Panc1 (cell line): Measurements from ENCODE around the gene EDEM3. TPM values are rescaled to one million over a fixed set of nuclear protein-coding genes. Genes with fewer than 3 reads are reported as not detected.

Experiments used
- ATAC-seq: fragments of 200-7000 bp; cut with Tn5 transposase; 2 replicates; pipeline ENCODE4 v1.9.1; 2020; ENCODE audit warnings: mild to moderate bottlenecking, moderate library complexity
- BruUV-seq: library from RNA; stranded (reverse); fragments of 400-500 nt; replicated peaks from 2 replicates; lab custom pipeline; 2021; lab: Mats Ljungman, UMichigan
- CTCF ChIA-PET: fragments of 300-600 bp; sonication (Branson Sonifier 250); formaldehyde crosslinking; loops from one replicate; lab custom pipeline; 2022; ENCODE audit warnings: antibody characterized with exemption; lab: Charles Lee
- POLR2A ChIA-PET: fragments of 300-600 bp; sonication (Branson Sonifier 250); formaldehyde crosslinking; loops from one replicate; lab custom pipeline; 2022; ENCODE audit warnings: antibody characterized with exemption; lab: Charles Lee
- DNase-seq: peaks from one replicate; pipeline ENCODE4 v3.0.0-alpha.2; 2010; ENCODE audit warnings: low read depth, low spot score
- H3K27ac ChIP-seq: 2 replicates; pipeline ENCODE4 v1.5.1; 2011; ENCODE audit warnings: mild to moderate bottlenecking, low read length, inconsistent platforms
- H3K27me3 ChIP-seq: fragments of 200-500 bp; sonication (Bioruptor generic); 2 replicates; pipeline ENCODE4 v1.6.0; 2014; ENCODE audit warnings: low read length, inconsistent platforms; ENCODE audit not compliant: control insufficient read depth, insufficient read depth
- H3K36me3 ChIP-seq: fragments of 200-500 bp; sonication (Bioruptor generic); 2 replicates; pipeline ENCODE4 v1.5.1; 2014; ENCODE audit warnings: inconsistent platforms, mild to moderate bottlenecking, low read length, moderate library complexity; ENCODE audit not compliant: control insufficient read depth, insufficient read depth
- H3K4me1 ChIP-seq: 2 replicates; pipeline ENCODE4 v1.5.1; 2011; ENCODE audit warnings: inconsistent platforms, mild to moderate bottlenecking, low read length, moderate library complexity; ENCODE audit not compliant: control insufficient read depth, insufficient read depth
- H3K4me3 ChIP-seq, 2 experiments: 2 replicates each; pipeline ENCODE4 v1.5.1; 2011 to 2012; ENCODE audit warnings: low read depth in 2 of 2, low read length in 2 of 2, mild to moderate bottlenecking in 2 of 2, inconsistent platforms in 1 of 2, moderate library complexity in 1 of 2
- H3K9me3 ChIP-seq: fragments of 200-500 bp; sonication (Bioruptor generic); 2 replicates; pipeline ENCODE4 v1.5.1; 2014; ENCODE audit warnings: low read depth, mild to moderate bottlenecking, inconsistent platforms, low read length, moderate library complexity; ENCODE audit not compliant: control insufficient read depth, insufficient read depth
- POLR2AphosphoS5 ChIP-seq: IDR thresholded peaks from 2 replicates; pipeline ENCODE4 v1.6.1; 2012; ENCODE audit warnings: mild to moderate bottlenecking, low read depth, low read length, moderate library complexity
- SIN3A ChIP-seq: IDR thresholded peaks from 2 replicates; pipeline ENCODE4 v1.6.1; 2012; ENCODE audit warnings: low read depth, mild to moderate bottlenecking, low read length, moderate library complexity, borderline replicate concordance; ENCODE audit not compliant: insufficient read depth
- TCF7L2 ChIP-seq: IDR thresholded peaks from 2 replicates; pipeline ENCODE4 v1.6.1; 2011; ENCODE audit warnings: mild to moderate bottlenecking, low read depth, low read length, inconsistent platforms
- in situ Hi-C: cut with HindIII; loops from 2 replicates; pipeline ENCODE4 v1.10.0; 2016; ENCODE audit warnings: low sequenced_read_pairs, low pct_unique_long_range_greater_than_20kb
- intact Hi-C: fragments of 100-400 bp; cut with micrococcal nuclease; formaldehyde crosslinking; loops from one replicate; pipeline ENCODE4 v1.10.0; 2022; ENCODE audit not compliant: unreplicated experiment
- total RNA-seq: library from RNA; stranded (reverse); gene quantifications from one replicate; pipeline ENCODE4 v1.2.1, GENCODE V29; 2021; ENCODE audit not compliant: unreplicated experiment
- TF ChIP-seq, protein P1 (sequence below), 2 experiments: IDR thresholded peaks; 2 replicates each; pipeline ENCODE4 v1.6.1; 2011 to 2012; ENCODE audit warnings: low read depth in 2 of 2, control low read depth in 1 of 2, low read length in 1 of 2, mild to moderate bottlenecking in 1 of 2, moderate library complexity in 1 of 2; ENCODE audit not compliant: insufficient read depth in 1 of 2
- TF ChIP-seq, protein P2 (sequence below): fragments of 450-650 bp; IDR thresholded peaks from 2 replicates; pipeline ENCODE4 v1.5.1; 2017; ENCODE audit warnings: mild to moderate bottlenecking

EDEM3 gene
- total RNA-seq, 1 experiment from 2014 or later = 17.4 TPM

GRCh38 chr1:184734980-184735379, 19.7 kb downstream of the EDEM3 start:
- no TSS peak for BruUV-seq
- no peak for ATAC-seq
- DNase-seq = no peak
- intact Hi-C loops = no loop called here
- POLR2A ChIA-PET = no interaction called here
- no peaks in the 10 kb centered on the region for H3K9me3 ChIP-seq
- in situ Hi-C loops = no loop called here
- CTCF ChIA-PET = no interaction called here
- H3K4me1 ChIP-seq = no peaks in the 10 kb centered on the region
- H3K4me3 ChIP-seq = no peak overlapping the region
- no peak overlapping the region for H3K27ac ChIP-seq
- H3K27me3 ChIP-seq = no peaks in the 10 kb centered on the region
- TF ChIP-seq SIN3A (no peak), POLR2AphosphoS5 (no peak), TCF7L2 (no peak)
- TF ChIP-seq, protein P1, sequence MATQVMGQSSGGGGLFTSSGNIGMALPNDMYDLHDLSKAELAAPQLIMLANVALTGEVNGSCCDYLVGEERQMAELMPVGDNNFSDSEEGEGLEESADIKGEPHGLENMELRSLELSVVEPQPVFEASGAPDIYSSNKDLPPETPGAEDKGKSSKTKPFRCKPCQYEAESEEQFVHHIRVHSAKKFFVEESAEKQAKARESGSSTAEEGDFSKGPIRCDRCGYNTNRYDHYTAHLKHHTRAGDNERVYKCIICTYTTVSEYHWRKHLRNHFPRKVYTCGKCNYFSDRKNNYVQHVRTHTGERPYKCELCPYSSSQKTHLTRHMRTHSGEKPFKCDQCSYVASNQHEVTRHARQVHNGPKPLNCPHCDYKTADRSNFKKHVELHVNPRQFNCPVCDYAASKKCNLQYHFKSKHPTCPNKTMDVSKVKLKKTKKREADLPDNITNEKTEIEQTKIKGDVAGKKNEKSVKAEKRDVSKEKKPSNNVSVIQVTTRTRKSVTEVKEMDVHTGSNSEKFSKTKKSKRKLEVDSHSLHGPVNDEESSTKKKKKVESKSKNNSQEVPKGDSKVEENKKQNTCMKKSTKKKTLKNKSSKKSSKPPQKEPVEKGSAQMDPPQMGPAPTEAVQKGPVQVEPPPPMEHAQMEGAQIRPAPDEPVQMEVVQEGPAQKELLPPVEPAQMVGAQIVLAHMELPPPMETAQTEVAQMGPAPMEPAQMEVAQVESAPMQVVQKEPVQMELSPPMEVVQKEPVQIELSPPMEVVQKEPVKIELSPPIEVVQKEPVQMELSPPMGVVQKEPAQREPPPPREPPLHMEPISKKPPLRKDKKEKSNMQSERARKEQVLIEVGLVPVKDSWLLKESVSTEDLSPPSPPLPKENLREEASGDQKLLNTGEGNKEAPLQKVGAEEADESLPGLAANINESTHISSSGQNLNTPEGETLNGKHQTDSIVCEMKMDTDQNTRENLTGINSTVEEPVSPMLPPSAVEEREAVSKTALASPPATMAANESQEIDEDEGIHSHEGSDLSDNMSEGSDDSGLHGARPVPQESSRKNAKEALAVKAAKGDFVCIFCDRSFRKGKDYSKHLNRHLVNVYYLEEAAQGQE (IDR thresholded peaks at IDR 0.05; ENCODE audit: insufficient read depth in 1 of 2, low read depth in 2 of 2, low read length in 1 of 2) = no peak
- TF ChIP-seq, protein P2, sequence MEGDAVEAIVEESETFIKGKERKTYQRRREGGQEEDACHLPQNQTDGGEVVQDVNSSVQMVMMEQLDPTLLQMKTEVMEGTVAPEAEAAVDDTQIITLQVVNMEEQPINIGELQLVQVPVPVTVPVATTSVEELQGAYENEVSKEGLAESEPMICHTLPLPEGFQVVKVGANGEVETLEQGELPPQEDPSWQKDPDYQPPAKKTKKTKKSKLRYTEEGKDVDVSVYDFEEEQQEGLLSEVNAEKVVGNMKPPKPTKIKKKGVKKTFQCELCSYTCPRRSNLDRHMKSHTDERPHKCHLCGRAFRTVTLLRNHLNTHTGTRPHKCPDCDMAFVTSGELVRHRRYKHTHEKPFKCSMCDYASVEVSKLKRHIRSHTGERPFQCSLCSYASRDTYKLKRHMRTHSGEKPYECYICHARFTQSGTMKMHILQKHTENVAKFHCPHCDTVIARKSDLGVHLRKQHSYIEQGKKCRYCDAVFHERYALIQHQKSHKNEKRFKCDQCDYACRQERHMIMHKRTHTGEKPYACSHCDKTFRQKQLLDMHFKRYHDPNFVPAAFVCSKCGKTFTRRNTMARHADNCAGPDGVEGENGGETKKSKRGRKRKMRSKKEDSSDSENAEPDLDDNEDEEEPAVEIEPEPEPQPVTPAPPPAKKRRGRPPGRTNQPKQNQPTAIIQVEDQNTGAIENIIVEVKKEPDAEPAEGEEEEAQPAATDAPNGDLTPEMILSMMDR = no peak
- H3K36me3 ChIP-seq = peaks cover 4% of the 10 kb centered on the region; the same call in 1 of the 2 replicates

DNA sequence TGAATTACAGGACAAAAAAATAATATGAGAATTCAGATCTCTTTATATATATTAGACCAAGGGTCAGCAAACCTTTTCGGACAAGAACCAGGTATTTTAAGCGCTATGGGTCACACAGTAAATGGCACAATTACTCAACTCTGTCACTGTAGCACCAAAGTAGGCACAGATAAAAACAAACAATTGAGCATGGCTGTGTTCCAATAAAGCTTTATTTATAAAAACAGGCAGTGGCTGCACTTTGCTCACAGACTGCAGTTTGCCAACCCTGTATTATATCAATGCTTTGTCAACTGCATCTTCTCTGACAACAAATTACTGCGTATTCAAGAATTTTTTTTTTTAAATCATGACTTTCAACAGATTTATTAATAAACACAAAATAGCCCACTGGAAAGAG, 29.8 kb downstream of the EDEM3 start:
- Histone ChIP-seq H3K36me3 (no peaks in the 10 kb centered on the region), H3K4me3 (no peak overlapping the region), H3K9me3 (no peaks in the 10 kb centered on the region), H3K27ac (no peak overlapping the region), H3K4me1 (no peaks in the 10 kb centered on the region), H3K27me3 (no peaks in the 10 kb centered on the region)
- intact Hi-C loops (no loop called here), in situ Hi-C loops (no loop called here)
- no TSS peak for BruUV-seq
- CTCF ChIA-PET = no interaction called here
- DNase-seq = no peak
- TF ChIP-seq POLR2AphosphoS5 (no peak), SIN3A (no peak), TCF7L2 (no peak)
- TF ChIP-seq, protein P2 = no peak
- TF ChIP-seq, protein P1 (IDR thresholded peaks at IDR 0.05; ENCODE audit: insufficient read depth in 1 of 2, low read depth in 2 of 2, low read length in 1 of 2) = no peak
- ATAC-seq = no peak
- POLR2A ChIA-PET = interaction anchor here (0.7 kb wide), 1 partner anchor 287 kb away, joined by 3 read pairs; no protein-coding TSS in a partner anchor
